Measurements from ENCODE around the gene ATP5ME.

The ATP5ME gene

DNA sequence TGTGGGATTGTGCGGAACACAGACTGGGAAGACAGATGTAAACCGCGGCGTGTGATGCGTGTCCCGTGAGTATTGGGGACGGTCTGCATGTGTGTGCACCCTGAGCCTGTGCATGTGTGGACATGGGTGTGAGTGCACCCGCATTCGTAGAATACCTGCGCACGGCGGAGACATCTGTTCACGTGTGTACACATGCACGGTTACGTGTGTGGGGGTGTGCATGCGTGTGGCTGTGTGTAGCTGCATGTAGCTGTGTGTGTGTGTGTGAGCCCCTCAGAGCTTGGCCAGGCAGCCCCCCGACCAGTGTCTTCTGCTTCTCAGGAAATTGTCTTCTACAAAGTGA, 19.6 kb downstream of the ATP5ME start:
- Histone ChIP-seq H3K4me3 (ENCODE audit: low read depth, low read length, poor library complexity, severe bottlenecking) (no peak overlapping the region), H3K79me2 (ENCODE audit: insufficient read depth, low read length) (no peaks in the 10 kb centered on the region), H4K20me1 (ENCODE audit: insufficient read depth, low read length) (no peaks in the 10 kb centered on the region), H3K9ac (ENCODE audit: low read length) (no peak overlapping the region), H3K4me1 (ENCODE audit: insufficient read depth, low read length, severe bottlenecking) (no peaks in the 10 kb centered on the region), H3K9me3 (ENCODE audit: low read length) (no peaks in the 10 kb centered on the region), H3K4me2 (ENCODE audit: low read length) (no peak overlapping the region), H2AFZ (ENCODE audit: low read length) (no peak overlapping the region), H3K27ac (ENCODE audit: low read depth, low read length, poor library complexity, severe bottlenecking) (no peak overlapping the region), H3K36me3 (ENCODE audit: insufficient read depth, low read length) (no peaks in the 10 kb centered on the region), H3F3A (ENCODE audit: insufficient read depth, low read length) (no peaks in the 10 kb centered on the region), H3K27me3 (ENCODE audit: insufficient read depth, low read length) (no peaks in the 10 kb centered on the region), H3K9me2 (ENCODE audit: low read depth, low read length) (no peaks in the 10 kb centered on the region)
- no peak for TF ChIP-seq EZH2 (IDR thresholded peaks at IDR 0.05; ENCODE audit: borderline replicate concordance, low read length)
- no peak for TF ChIP-seq CTCF (IDR thresholded peaks at IDR 0.05; ENCODE audit: low read length)

DNA sequence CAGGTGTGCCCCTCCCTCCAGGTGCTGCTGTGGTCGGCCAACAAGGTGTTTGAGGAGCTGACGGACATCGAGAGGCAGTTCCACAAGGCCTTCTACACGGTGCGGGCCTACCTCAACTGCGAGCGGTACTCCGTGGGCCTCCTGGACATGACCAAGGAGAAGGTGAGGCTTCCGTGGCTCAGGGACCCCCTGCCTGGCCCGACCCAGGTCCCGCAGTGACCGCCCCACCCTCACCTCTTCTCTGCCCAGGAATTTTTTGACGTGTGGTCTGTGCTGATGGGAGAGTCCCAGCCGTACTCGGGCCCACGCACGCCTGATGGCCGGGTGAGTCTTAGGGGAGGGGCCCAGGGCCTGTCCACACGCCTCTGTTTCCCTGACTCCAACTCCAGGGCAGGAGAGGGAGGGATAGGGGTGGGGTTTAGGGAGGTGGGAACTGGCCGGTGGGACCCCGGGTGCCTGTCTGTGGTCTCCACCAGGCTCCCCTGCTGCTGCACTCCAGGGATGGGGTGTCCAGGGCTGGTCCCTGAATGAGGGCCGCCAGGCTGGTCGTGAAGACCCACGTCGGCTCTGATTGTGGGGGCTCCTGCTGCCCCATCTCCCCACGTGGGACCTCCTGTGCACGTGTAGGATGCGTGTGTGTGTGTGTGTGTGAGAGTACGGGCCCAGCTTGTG, 20.1 kb downstream of the ATP5ME start:
- TF ChIP-seq EZH2 (IDR thresholded peaks at IDR 0.05; ENCODE audit: borderline replicate concordance, low read length) (no peak), CTCF (IDR thresholded peaks at IDR 0.05; ENCODE audit: low read length) (no peak)
- Histone ChIP-seq H3K9me3 (ENCODE audit: low read length) (no peaks in the 10 kb centered on the region), H2AFZ (ENCODE audit: low read length) (no peak overlapping the region), H4K20me1 (ENCODE audit: insufficient read depth, low read length) (no peaks in the 10 kb centered on the region), H3K27me3 (ENCODE audit: insufficient read depth, low read length) (no peaks in the 10 kb centered on the region), H3K9ac (ENCODE audit: low read length) (no peak overlapping the region), H3K4me1 (ENCODE audit: insufficient read depth, low read length, severe bottlenecking) (no peaks in the 10 kb centered on the region), H3K79me2 (ENCODE audit: insufficient read depth, low read length) (no peaks in the 10 kb centered on the region), H3K4me2 (ENCODE audit: low read length) (no peak overlapping the region), H3K36me3 (ENCODE audit: insufficient read depth, low read length) (no peaks in the 10 kb centered on the region), H3F3A (ENCODE audit: insufficient read depth, low read length) (no peaks in the 10 kb centered on the region), H3K4me3 (ENCODE audit: low read depth, low read length, poor library complexity, severe bottlenecking) (no peak overlapping the region), H3K9me2 (ENCODE audit: low read depth, low read length) (no peaks in the 10 kb centered on the region), H3K27ac (ENCODE audit: low read depth, low read length, poor library complexity, severe bottlenecking) (no peak overlapping the region)

GRCh38 chr4:653080-653821, 20.8 kb downstream of the ATP5ME start:
- H3K9ac ChIP-seq (ENCODE audit: low read length) = no peak overlapping the region
- no peak overlapping the region for H3K4me3 ChIP-seq (ENCODE audit: low read depth, low read length, poor library complexity, severe bottlenecking)
- no peaks in the 10 kb centered on the region for H3K9me3 ChIP-seq (ENCODE audit: low read length)
- no peak overlapping the region for H3K27ac ChIP-seq (ENCODE audit: low read depth, low read length, poor library complexity, severe bottlenecking)
- H3F3A ChIP-seq (ENCODE audit: insufficient read depth, low read length) = no peaks in the 10 kb centered on the region
- H3K9me2 ChIP-seq (ENCODE audit: low read depth, low read length) = no peaks in the 10 kb centered on the region
- H2AFZ ChIP-seq (ENCODE audit: low read length) = no peak overlapping the region
- no peak overlapping the region for H3K4me2 ChIP-seq (ENCODE audit: low read length)
- no peaks in the 10 kb centered on the region for H3K79me2 ChIP-seq (ENCODE audit: insufficient read depth, low read length)
- H3K36me3 ChIP-seq (ENCODE audit: insufficient read depth, low read length) = no peaks in the 10 kb centered on the region
- H3K27me3 ChIP-seq (ENCODE audit: insufficient read depth, low read length) = no peaks in the 10 kb centered on the region
- TF ChIP-seq CTCF (IDR thresholded peaks at IDR 0.05; ENCODE audit: low read length) (no peak), EZH2 (IDR thresholded peaks at IDR 0.05; ENCODE audit: borderline replicate concordance, low read length) (no peak)
- no peaks in the 10 kb centered on the region for H3K4me1 ChIP-seq (ENCODE audit: insufficient read depth, low read length, severe bottlenecking)
- no peaks in the 10 kb centered on the region for H4K20me1 ChIP-seq (ENCODE audit: insufficient read depth, low read length)

Measured in OCI-LY1 (cell line).